Activated CD8-positive, alpha-beta memory T cell treated with anti-CD3 and anti-CD28 coated beads for 36 hours (primary cell): ENCODE measurements around the gene EBLN2. TPM values are rescaled to one million over a fixed set of nuclear protein-coding genes. Genes with fewer than 3 reads are reported as not detected.

ENCODE experiments used
- CTCF ChIA-PET: fragments of 350-600 bp; sonication (Branson Sonifier 250); formaldehyde crosslinking; loops from one replicate; lab custom pipeline; 2021; ENCODE audit warnings: antibody characterized with exemption; lab: Charles Lee
- POLR2A ChIA-PET: fragments of 350-600 bp; sonication (Branson Sonifier 250); formaldehyde crosslinking; loops from one replicate; lab custom pipeline; 2021; ENCODE audit warnings: antibody characterized with exemption; lab: Charles Lee
- total RNA-seq, 2 experiments: library from RNA; stranded (reverse); gene quantifications; one replicate each; pipeline ENCODE4 v1.2.3, GENCODE V29; 2021

Gene EBLN2
- total RNA-seq, 2 experiments from 2014 or later: 3.6 to 3.9 TPM

GRCh38 chr3:73094129-73094528, 32.7 kb downstream of the EBLN2 start:
- CTCF ChIA-PET: interaction anchor here (0.7 kb wide), 1 partner anchor 348 kb away, joined by 6 read pairs; no protein-coding TSS in a partner anchor
- POLR2A ChIA-PET: no interaction called here

GRCh38 chr3:73094951-73095350, 33.5 kb downstream of the EBLN2 start:
- CTCF ChIA-PET: interaction anchor here (1.2 kb wide), 1 partner anchor 8 kb away, joined by 3 read pairs; no protein-coding TSS in a partner anchor
- POLR2A ChIA-PET: no interaction called here

GRCh38 chr3:73096169-73096568, 34.7 kb downstream of the EBLN2 start:
- POLR2A ChIA-PET: no interaction called here
- CTCF ChIA-PET: no interaction called here

GRCh38 chr3:73098026-73098425, 36.6 kb downstream of the EBLN2 start:
- CTCF ChIA-PET: no interaction called here
- POLR2A ChIA-PET: no interaction called here

GRCh38 chr3:73098873-73099272, 37.4 kb downstream of the EBLN2 start:
- CTCF ChIA-PET: no interaction called here

GRCh38 chr3:73100741-73101559, 39.5 kb downstream of the EBLN2 start:
- POLR2A ChIA-PET: no interaction called here
- CTCF ChIA-PET: interaction anchor here (1.4 kb wide), 1 partner anchor 329 kb away, joined by 4 read pairs; no protein-coding TSS in a partner anchor

More at GRCh38 chr3:73098873-73099272, 37.4 kb downstream of the EBLN2 start:
- POLR2A ChIA-PET: no interaction called here

- POLR2A ChIA-PET: no interaction called here
- CTCF ChIA-PET: interaction anchor here (1.4 kb wide), 1 partner anchor 328 kb away, joined by 4 read pairs; no protein-coding TSS in a partner anchor
Measured at GRCh38 chr3:73101881-73102280, 40.4 kb downstream of the EBLN2 start.

GRCh38 chr3:73107215-73107614, 45.8 kb downstream of the EBLN2 start:
- CTCF ChIA-PET: interaction anchor here (1.1 kb wide), 1 partner anchor 396 kb away, joined by 5 read pairs; no protein-coding TSS in a partner anchor
- POLR2A ChIA-PET: interaction anchor here (0.7 kb wide), 1 partner anchor 149 kb away, joined by 4 read pairs; no protein-coding TSS in a partner anchor

GRCh38 chr3:73107676-73108187, 46.3 kb downstream of the EBLN2 start:
- CTCF ChIA-PET: interaction anchor here (1.1 kb wide), 1 partner anchor 395 kb away, joined by 5 read pairs; no protein-coding TSS in a partner anchor
- POLR2A ChIA-PET: no interaction called here

- CTCF ChIA-PET: no interaction called here
- POLR2A ChIA-PET: no interaction called here
Measured at GRCh38 chr3:73108750-73109149, 47.3 kb downstream of the EBLN2 start.

GRCh38 chr3:73110530-73110929, 49.1 kb downstream of the EBLN2 start:
- POLR2A ChIA-PET: no interaction called here
- CTCF ChIA-PET: no interaction called here

Other genes with a start within 250 kb of the EBLN2 start
- 10 to 100 TPM; 39.5 to 41.4 TPM for gene SHQ1, start 213.2 kb upstream of the EBLN2 start, total RNA-seq
- not detected for gene GXYLT2, start 173.6 kb upstream of the EBLN2 start, total RNA-seq
- gene PPP4R2, start 64.8 kb upstream of the EBLN2 start, total RNA-seq: 100 to 1,000 TPM; 118 to 121 TPM